ENCODE data around the gene CHD1L.
"Not testable (repeated sequence)": the region's sequence is repeated elsewhere in the genome, so short reads cannot be mapped to it uniquely, and the experiment has no call there.

Gene CHD1L

GRCh38 chr1:147223740-147224615 is 18.5 kb upstream of the CHD1L start:
- Mint-ChIP-seq H3K27ac (peak overlapping the region in 1 of 3 experiments; percentile 3), H3K4me1 (peaks cover 20% of the 10 kb centered on the region), H3K27me3 (ENCODE audit: low read depth) (peaks cover 5% of the 10 kb centered on the region), H3K4me3 (peak overlapping the region; percentile 61 to 71 (median 65)), H3K36me3 (ENCODE audit: low read depth) (no peaks in the 10 kb centered on the region), H3K9me3 (no peaks in the 10 kb centered on the region)
- no peak for TF ChIP-seq CTCF (IDR thresholded peaks at IDR 0.05; ENCODE audit: unreplicated experiment in 3 of 3)

- Mint-ChIP-seq H3K4me1 (peaks cover 20% of the 10 kb centered on the region), H3K27ac (peak within 1 kb of the TSS; percentile 66 to 86 (median 71)), H3K36me3 (ENCODE audit: low read depth) (no peaks in the 10 kb centered on the region), H3K9me3 (no peaks in the 10 kb centered on the region), H3K27me3 (ENCODE audit: low read depth) (peaks cover 5% of the 10 kb centered on the region), H3K4me3 (peak within 1 kb of the TSS; percentile 88 to 90 (median 89))
- peak in 1 of 3 experiments; percentile 32 for TF ChIP-seq CTCF (IDR thresholded peaks at IDR 0.05; ENCODE audit: unreplicated experiment in 3 of 3)
These were observed 17.2 kb upstream of the CHD1L start, which contains the start of gene FMO5 for GRCh38 chr1:147225193-147225730. Gene FMO5 (minus strand): TSS chr1:147225339. CDS start chr1:147225029, 310 bp downstream.

DNA sequence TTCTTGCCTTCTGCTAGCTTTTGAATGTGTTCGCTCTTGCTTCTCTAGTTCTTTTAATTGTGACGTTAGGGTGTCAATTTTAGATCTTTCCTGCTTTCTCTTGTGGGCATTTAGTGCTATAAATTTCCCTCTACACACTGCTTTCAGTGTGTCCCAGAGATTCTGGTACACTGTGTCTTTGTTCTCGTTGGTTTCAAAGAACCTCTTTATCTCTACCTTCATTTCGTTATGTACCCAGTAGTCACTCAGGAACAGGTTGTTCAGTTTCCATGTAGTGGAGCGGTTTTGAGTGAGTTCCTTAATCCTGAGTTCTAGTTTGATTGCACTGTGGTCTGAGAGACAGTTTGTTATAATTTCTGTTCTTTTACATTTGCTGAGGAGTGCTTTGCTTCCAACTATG is 11.5 kb upstream of the CHD1L start:
- H3K36me3 Mint-ChIP-seq (ENCODE audit: low read depth); H3K27me3 Mint-ChIP-seq (ENCODE audit: low read depth); H3K4me3 Mint-ChIP-seq; H3K27ac Mint-ChIP-seq; H3K4me1 Mint-ChIP-seq: not testable (repeated sequence)
- peaks cover 22% of the 10 kb centered on the region for H3K9me3 Mint-ChIP-seq

GRCh38 chr1:147233903-147234302 is 8.6 kb upstream of the CHD1L start:
- H3K9me3 Mint-ChIP-seq = peaks cover 22% of the 10 kb centered on the region
- H3K27me3 Mint-ChIP-seq (ENCODE audit: low read depth); H3K36me3 Mint-ChIP-seq (ENCODE audit: low read depth); H3K4me3 Mint-ChIP-seq; H3K4me1 Mint-ChIP-seq: not testable (repeated sequence)
- peak overlapping the region in 1 of 3 experiments; percentile 30 for H3K27ac Mint-ChIP-seq

GRCh38 chr1:147235822-147236221 is 6.7 kb upstream of the CHD1L start:
- Mint-ChIP-seq H3K4me1 (no peaks in the 10 kb centered on the region), H3K27ac (no peak overlapping the region), H3K9me3 (peaks cover 21% of the 10 kb centered on the region), H3K27me3 (ENCODE audit: low read depth) (no peaks in the 10 kb centered on the region), H3K4me3 (no peak overlapping the region), H3K36me3 (ENCODE audit: low read depth) (peaks cover 7% of the 10 kb centered on the region)
- TF ChIP-seq CTCF (IDR thresholded peaks at IDR 0.05; ENCODE audit: unreplicated experiment in 3 of 3) = no peak

DNA sequence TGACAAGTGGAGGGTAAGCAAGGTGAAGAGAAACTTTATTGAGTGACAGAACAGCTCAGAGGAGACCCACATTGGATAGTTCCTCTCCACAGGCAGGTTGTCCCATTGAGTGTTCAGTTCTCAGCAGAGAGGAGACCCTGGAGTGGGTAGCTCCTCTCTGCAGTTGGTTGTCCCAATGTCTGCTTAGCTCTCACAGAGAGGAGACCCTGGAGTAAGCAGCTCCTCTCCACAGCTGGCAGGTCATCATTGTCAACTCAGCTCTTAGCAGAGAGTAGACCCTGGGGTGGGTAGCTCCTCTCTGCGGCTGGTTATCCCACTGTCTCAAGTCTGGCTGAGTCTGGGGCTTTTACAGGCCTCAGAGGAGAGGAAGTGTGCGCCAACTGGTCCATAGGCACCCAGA is 6.0 kb upstream of the CHD1L start:
- Mint-ChIP-seq H3K36me3 (ENCODE audit: low read depth) (peaks cover 4% of the 10 kb centered on the region), H3K4me1 (no peaks in the 10 kb centered on the region), H3K27me3 (ENCODE audit: low read depth) (no peaks in the 10 kb centered on the region), H3K27ac (no peak overlapping the region), H3K9me3 (peaks cover 14% of the 10 kb centered on the region), H3K4me3 (no peak overlapping the region)
- no peak for TF ChIP-seq CTCF (IDR thresholded peaks at IDR 0.05; ENCODE audit: unreplicated experiment in 3 of 3)
